Panc1 (cell line): Measurements from ENCODE around the gene SCARF2. TPM values are rescaled to one million over a fixed set of nuclear protein-coding genes. Genes with fewer than 3 reads are reported as not detected.

ENCODE experiments used
- ATAC-seq: fragments of 200-7000 bp; cut with Tn5 transposase; 2 replicates; pipeline ENCODE4 v1.9.1; 2020; ENCODE audit warnings: mild to moderate bottlenecking, moderate library complexity
- BruUV-seq: library from RNA; stranded (reverse); fragments of 400-500 nt; replicated peaks from 2 replicates; lab custom pipeline; 2021; lab: Mats Ljungman, UMichigan
- CTCF ChIA-PET: fragments of 300-600 bp; sonication (Branson Sonifier 250); formaldehyde crosslinking; loops from one replicate; lab custom pipeline; 2022; ENCODE audit warnings: antibody characterized with exemption; lab: Charles Lee
- POLR2A ChIA-PET: fragments of 300-600 bp; sonication (Branson Sonifier 250); formaldehyde crosslinking; loops from one replicate; lab custom pipeline; 2022; ENCODE audit warnings: antibody characterized with exemption; lab: Charles Lee
- DNase-seq: peaks from one replicate; pipeline ENCODE4 v3.0.0-alpha.2; 2010; ENCODE audit warnings: low read depth, low spot score
- H3K27ac ChIP-seq: 2 replicates; pipeline ENCODE4 v1.5.1; 2011; ENCODE audit warnings: mild to moderate bottlenecking, low read length, inconsistent platforms
- H3K27me3 ChIP-seq: fragments of 200-500 bp; sonication (Bioruptor generic); 2 replicates; pipeline ENCODE4 v1.6.0; 2014; ENCODE audit warnings: low read length, inconsistent platforms; ENCODE audit not compliant: control insufficient read depth, insufficient read depth
- H3K36me3 ChIP-seq: fragments of 200-500 bp; sonication (Bioruptor generic); 2 replicates; pipeline ENCODE4 v1.5.1; 2014; ENCODE audit warnings: inconsistent platforms, mild to moderate bottlenecking, low read length, moderate library complexity; ENCODE audit not compliant: control insufficient read depth, insufficient read depth
- H3K4me1 ChIP-seq: 2 replicates; pipeline ENCODE4 v1.5.1; 2011; ENCODE audit warnings: inconsistent platforms, mild to moderate bottlenecking, low read length, moderate library complexity; ENCODE audit not compliant: control insufficient read depth, insufficient read depth
- H3K4me3 ChIP-seq, 2 experiments: 2 replicates each; pipeline ENCODE4 v1.5.1; 2011 to 2012; ENCODE audit warnings: low read depth in 2 of 2, low read length in 2 of 2, mild to moderate bottlenecking in 2 of 2, inconsistent platforms in 1 of 2, moderate library complexity in 1 of 2
- H3K9me3 ChIP-seq: fragments of 200-500 bp; sonication (Bioruptor generic); 2 replicates; pipeline ENCODE4 v1.5.1; 2014; ENCODE audit warnings: low read depth, mild to moderate bottlenecking, inconsistent platforms, low read length, moderate library complexity; ENCODE audit not compliant: control insufficient read depth, insufficient read depth
- CTCF ChIP-seq: fragments of 450-650 bp; IDR thresholded peaks from 2 replicates; pipeline ENCODE4 v1.5.1; 2017; ENCODE audit warnings: mild to moderate bottlenecking
- POLR2AphosphoS5 ChIP-seq: IDR thresholded peaks from 2 replicates; pipeline ENCODE4 v1.6.1; 2012; ENCODE audit warnings: mild to moderate bottlenecking, low read depth, low read length, moderate library complexity
- REST ChIP-seq, 2 experiments: IDR thresholded peaks; 2 replicates each; pipeline ENCODE4 v1.6.1; 2011 to 2012; ENCODE audit warnings: low read depth in 2 of 2, control low read depth in 1 of 2, low read length in 1 of 2, mild to moderate bottlenecking in 1 of 2, moderate library complexity in 1 of 2; ENCODE audit not compliant: insufficient read depth in 1 of 2
- SIN3A ChIP-seq: IDR thresholded peaks from 2 replicates; pipeline ENCODE4 v1.6.1; 2012; ENCODE audit warnings: low read depth, mild to moderate bottlenecking, low read length, moderate library complexity, borderline replicate concordance; ENCODE audit not compliant: insufficient read depth
- TCF7L2 ChIP-seq: IDR thresholded peaks from 2 replicates; pipeline ENCODE4 v1.6.1; 2011; ENCODE audit warnings: mild to moderate bottlenecking, low read depth, low read length, inconsistent platforms
- in situ Hi-C: cut with HindIII; loops from 2 replicates; pipeline ENCODE4 v1.10.0; 2016; ENCODE audit warnings: low sequenced_read_pairs, low pct_unique_long_range_greater_than_20kb
- intact Hi-C: fragments of 100-400 bp; cut with micrococcal nuclease; formaldehyde crosslinking; loops from one replicate; pipeline ENCODE4 v1.10.0; 2022; ENCODE audit not compliant: unreplicated experiment
- total RNA-seq: library from RNA; stranded (reverse); gene quantifications from one replicate; pipeline ENCODE4 v1.2.1, GENCODE V29; 2021; ENCODE audit not compliant: unreplicated experiment

The SCARF2 gene
- total RNA-seq, 1 experiment from 2014 or later: 3.2 TPM

- in situ Hi-C loops (no loop called here), intact Hi-C loops (no loop called here)
- BruUV-seq: no TSS peak
- H3K27ac ChIP-seq: no peak overlapping the region
- DNase-seq (no peak), ATAC-seq (no peak)
- H3K9me3 ChIP-seq: no peaks in the 10 kb centered on the region
- CTCF ChIA-PET: no interaction called here
- no peaks in the 10 kb centered on the region for H3K4me1 ChIP-seq
- TF ChIP-seq REST (IDR thresholded peaks at IDR 0.05; ENCODE audit: insufficient read depth in 1 of 2, low read depth in 2 of 2, low read length in 1 of 2) (no peak), CTCF (no peak), POLR2AphosphoS5 (no peak), TCF7L2 (no peak), SIN3A (no peak)
- no peaks in the 10 kb centered on the region for H3K36me3 ChIP-seq
- no peak overlapping the region for H3K4me3 ChIP-seq
- no peaks in the 10 kb centered on the region for H3K27me3 ChIP-seq
- POLR2A ChIA-PET: no interaction called here
These were observed 12.9 kb upstream of the SCARF2 start for GRCh38 chr22:20450551-20450906.

GRCh38 chr22:20449819-20450550, 12.4 kb upstream of the SCARF2 start:
- TF ChIP-seq POLR2AphosphoS5 (no peak), SIN3A (no peak), TCF7L2 (no peak), REST (IDR thresholded peaks at IDR 0.05; ENCODE audit: insufficient read depth in 1 of 2, low read depth in 2 of 2, low read length in 1 of 2) (no peak), CTCF (no peak)
- ATAC-seq (no peak), DNase-seq (no peak)
- Histone ChIP-seq H3K4me1 (no peaks in the 10 kb centered on the region), H3K36me3 (no peaks in the 10 kb centered on the region), H3K27me3 (no peaks in the 10 kb centered on the region), H3K27ac (no peak overlapping the region), H3K9me3 (no peaks in the 10 kb centered on the region), H3K4me3 (no peak overlapping the region)
- in situ Hi-C loops: no loop called here
- POLR2A ChIA-PET: no interaction called here
- BruUV-seq: no TSS peak
- CTCF ChIA-PET: interaction anchor here (0.7 kb wide), 1 partner anchor 43 kb away, joined by 10 read pairs; no protein-coding TSS in a partner anchor
- intact Hi-C loops: no loop called here
